K562 (cell line): ENCODE results near the gene SLIT2. TPM values are rescaled to one million over a fixed set of nuclear protein-coding genes. Genes with fewer than 3 reads are reported as not detected.

ENCODE experiments used
- ATAC-seq: fragments of 200-7000 bp; cut with Tn5 transposase; 3 replicates; pipeline ENCODE4 v1.9.1; 2020; ENCODE audit warnings: moderate library complexity
- BruUV-seq: library from RNA; stranded (reverse); fragments of 400-500 nt; replicated peaks from 2 replicates; lab custom pipeline; 2021; lab: Mats Ljungman, UMichigan
- CTCF ChIA-PET: fragments of 300-600 bp; formaldehyde crosslinking; extraction: SDS; loops from one replicate; lab custom pipeline; 2021; ENCODE audit warnings: low intra/inter-chr PET ratio; lab: Yijun Ruan, JAX
- POLR2A ChIA-PET: fragments of 300-600, 350-650 bp; sonication (Branson Sonifier 250); formaldehyde crosslinking; extraction: SDS; loops from one replicate; lab custom pipeline; 2021; ENCODE audit warnings: antibody characterized with exemption, inconsistent platforms; lab: Yijun Ruan, JAX
- DNase-seq, 4 experiments: peaks; one replicate each; pipeline versions ENCODE4 v3.0.0 to v3.0.0-alpha.2; 2011 to 2018; ENCODE audit warnings: low spot score in 3 of 4, mixed read lengths in 3 of 4; ENCODE audit errors: extremely low read depth in 1 of 4
- FAIRE-seq: peaks from 2 replicates; lab custom pipeline; 2011; peaks lifted over from hg19 to GRCh38; lab: Jason Lieb, UNC
- H2AFZ ChIP-seq: 2 replicates; pipeline ENCODE4 v1.6.0; 2011; ENCODE audit warnings: low read depth, low read length, control low read depth, inconsistent platforms
- H3K27ac ChIP-seq: fragments of 200-600 bp; 3 replicates; pipeline ENCODE4 v1.8.0; 2011; ENCODE audit warnings: low read depth, mild to moderate bottlenecking, control low read depth, inconsistent platforms, low read length, moderate library complexity, mixed read lengths; ENCODE audit errors: extremely low read depth
- H3K27me3 ChIP-seq, 2 experiments: fragments of 300-600 bp in 1 of 2; 2 replicates in 1 of 2; 3 replicates in 1 of 2; pipeline versions ENCODE4 v1.6.0 to v1.8.0; 2011; ENCODE audit warnings: inconsistent platforms in 2 of 2, low read length in 2 of 2, mild to moderate bottlenecking in 1 of 2, mixed read lengths in 1 of 2, moderate library complexity in 1 of 2; ENCODE audit not compliant: control insufficient read depth in 2 of 2, insufficient read depth in 2 of 2
- H3K36me3 ChIP-seq: fragments of 300-600 bp; 3 replicates; pipeline ENCODE4 v1.8.0; 2011; ENCODE audit warnings: mild to moderate bottlenecking, low read length, inconsistent platforms; ENCODE audit not compliant: control insufficient read depth, insufficient read depth
- H3K4me1 ChIP-seq, 2 experiments: fragments of 200-600 bp in 1 of 2; replicated peaks in 1 of 2; 2 replicates in 1 of 2; 3 replicates in 1 of 2; pipeline versions ENCODE4 v1.5.1 to v1.8.0; 2011; ENCODE audit warnings: inconsistent platforms in 2 of 2, low read length in 2 of 2, mild to moderate bottlenecking in 1 of 2, mixed read lengths in 1 of 2, moderate library complexity in 1 of 2; ENCODE audit not compliant: control insufficient read depth in 2 of 2, insufficient read depth in 2 of 2
- H3K4me2 ChIP-seq: 2 replicates; pipeline ENCODE4 v1.6.1; 2011; ENCODE audit warnings: low read length, control low read depth, inconsistent platforms, mixed read lengths; ENCODE audit not compliant: insufficient read depth
- H3K4me3 ChIP-seq: fragments of 200-600 bp; sonication (generic), shearing (Covaris generic); 2 replicates; pipeline ENCODE4 v1.5.1; 2016; ENCODE audit warnings: control low read depth, inconsistent platforms
- H3K79me2 ChIP-seq: fragments of 200-600 bp; 3 replicates; pipeline ENCODE4 v1.8.0; 2011; ENCODE audit warnings: low read length, inconsistent platforms; ENCODE audit not compliant: control insufficient read depth, insufficient read depth
- H3K9ac ChIP-seq, 2 experiments: 2 replicates each; pipeline versions ENCODE4 v1.6.0 to v1.6.1; 2011; ENCODE audit warnings: low read depth in 2 of 2, low read length in 2 of 2, control low read depth in 1 of 2, inconsistent platforms in 1 of 2, mild to moderate bottlenecking in 1 of 2, mixed read lengths in 1 of 2; ENCODE audit not compliant: insufficient read depth in 1 of 2
- H3K9me1 ChIP-seq: one replicate; pipeline ENCODE4 v1.6.0; 2011; ENCODE audit warnings: inconsistent platforms, mild to moderate bottlenecking, low read length, moderate library complexity; ENCODE audit not compliant: control insufficient read depth, insufficient read depth
- H3K9me3 ChIP-seq: replicated peaks from 2 replicates; pipeline ENCODE4 v1.5.1; 2011; ENCODE audit warnings: low read depth, low read length, inconsistent platforms; ENCODE audit not compliant: control insufficient read depth, insufficient read depth
- H4K20me1 ChIP-seq: replicated peaks from 2 replicates; pipeline ENCODE4 v1.6.1; 2011; ENCODE audit warnings: low read length, inconsistent platforms, mixed read lengths; ENCODE audit not compliant: control insufficient read depth, insufficient read depth
- BHLHE40 ChIP-seq: IDR thresholded peaks from 2 replicates; pipeline ENCODE4 v1.6.1; 2011; ENCODE audit warnings: low read length, improper control_type of control experiment
- CREBBP ChIP-seq: IDR thresholded peaks from one replicate; pipeline ENCODE4 v1.6.1; 2012; ENCODE audit warnings: low read depth, mild to moderate bottlenecking, control low read depth, inconsistent platforms, low read length
- PHB ChIP-seq: fragments of 250-450 bp; sonication (Bioruptor Pico); IDR thresholded peaks from 2 replicates; pipeline ENCODE4 v1.5.0; 2021
- POLR3A ChIP-seq: IDR thresholded peaks from 2 replicates; pipeline ENCODE4 v1.6.1; 2011; ENCODE audit warnings: borderline replicate concordance, mild to moderate bottlenecking, moderate library complexity; ENCODE audit not compliant: insufficient read length, insufficient read depth; ENCODE audit errors: extremely low read depth
- ZC3H8 ChIP-seq: fragments of 450-650 bp; IDR thresholded peaks from 2 replicates; pipeline ENCODE4 v1.6.1; 2017
- ZNF239 ChIP-seq: fragments of 250-450 bp; sonication (Bioruptor Pico); IDR thresholded peaks from 2 replicates; pipeline ENCODE4 v1.4.0; 2020; ENCODE audit warnings: mild to moderate bottlenecking
- ZNF511 ChIP-seq: sonication (generic); formaldehyde crosslinking; IDR thresholded peaks from 2 replicates; pipeline ENCODE4 v1.8.0; 2022; ENCODE audit warnings: mild to moderate bottlenecking, missing genetic modification reagents
- ZNF518B ChIP-seq: fragments of 250-450 bp; sonication (Bioruptor Pico); IDR thresholded peaks from 2 replicates; pipeline ENCODE4 v1.5.0; 2021; ENCODE audit warnings: mild to moderate bottlenecking, moderate library complexity
- ZNF586 ChIP-seq: fragments of 450-650 bp; formaldehyde crosslinking; conservative IDR thresholded peaks from 2 replicates; pipeline ENCODE4 v1.4.0; 2020; ENCODE audit warnings: mild to moderate bottlenecking, moderate library complexity
- WGBS: fragments of 100-300 bp; shearing (Covaris generic); methylation state at CpG from one replicate; pipeline ENCODE4 v1.1.6; 2016; ENCODE audit warnings: low coverage, mixed read lengths; ENCODE audit not compliant: insufficient coverage; ENCODE audit errors: missing lambda C conversion rate; 5-methylcytosine and 5-hydroxymethylcytosine counted together
- in situ Hi-C: fragments of 300-500 bp; cut with MboI; formaldehyde crosslinking; loops from 4 replicates; pipeline ENCODE4 v1.15.0; 2018; ENCODE audit warnings: inconsistent platforms, mixed read lengths
- intact Hi-C: fragments of 100-400 bp; cut with micrococcal nuclease; formaldehyde crosslinking; loops from 2 replicates; pipeline ENCODE4 v1.14.2; 2022
- polyA plus RNA-seq, 8 experiments: library from polyadenylated mRNA; depleted of rRNA in 4 of 8; stranded (reverse) in 5 of 8; unstranded in 3 of 8; fragments of >200 nt; fragmentation: Nextera tagmentation in 2 of 8; fragmentation: Illumina TruSeq in 1 of 8; extraction: Ambion mirVana in 2 of 8; extraction: Trizol in 1 of 8; gene quantifications; 2 replicates each; pipeline versions ENCODE4 v1.2.1 to v1.2.3, GENCODE V29; 2011 to 2014; ENCODE audit warnings: inconsistent platforms in 1 of 8, missing spikeins in 1 of 8
- total RNA-seq, 7 experiments: library from RNA; depleted of rRNA in 6 of 7; stranded (reverse); fragments of >200 nt in 6 of 7; fragmentation: Illumina TruSeq in 2 of 7; extraction: Trizol in 2 of 7; gene quantifications; 2 replicates each; pipeline versions ENCODE4 v1.2.1 to v1.2.3, GENCODE V29; 2011 to 2021; ENCODE audit warnings: low replicate concordance in 1 of 7

SLIT2 gene
- total and polyA plus RNA-seq, 9 of the 15 experiments (the other 6 are each of a cell fraction or from before 2014, with no cell fraction given) = 1.8 to 8.1 (median 4.1) TPM

GRCh38 chr4:20278195-20278594 is 26.5 kb downstream of the SLIT2 start:
- H3K9ac ChIP-seq = no peak overlapping the region
- no peaks in the 10 kb centered on the region for H4K20me1 ChIP-seq
- H3K79me2 ChIP-seq = no peaks in the 10 kb centered on the region
- H3K9me3 ChIP-seq = no peaks in the 10 kb centered on the region
- no peaks in the 10 kb centered on the region for H3K36me3 ChIP-seq
- intact Hi-C loops = no loop called here
- no peaks in the 10 kb centered on the region for H3K9me1 ChIP-seq
- no peaks in the 10 kb centered on the region for H3K27me3 ChIP-seq
- CTCF ChIA-PET = no interaction called here
- no peak for ATAC-seq
- 2% methylated on average over 3 of the region's 3 CpGs for WGBS
- H3K4me1 ChIP-seq = no peaks in the 10 kb centered on the region
- no peak for FAIRE-seq
- H3K4me3 ChIP-seq = no peak overlapping the region
- no TSS peak for BruUV-seq
- in situ Hi-C loops = no loop called here
- DNase-seq = no peak
- TF ChIP-seq ZC3H8 (no peak), ZNF586 (CRISPR knock-in tag) (no peak), ZNF511 (CRISPR knock-in tag) (no peak), PHB (no peak), CREBBP (no peak), ZNF518B (CRISPR knock-in tag) (no peak), BHLHE40 (no peak), POLR3A (no peak), ZNF239 (CRISPR knock-in tag) (no peak)
- POLR2A ChIA-PET = no interaction called here
- H3K27ac ChIP-seq = no peak overlapping the region
- no peak overlapping the region for H2AFZ ChIP-seq
- H3K4me2 ChIP-seq = no peak overlapping the region
